H1 (cell line): ENCODE results near the gene HECTD1. TPM values are rescaled to one million over a fixed set of nuclear protein-coding genes. Genes with fewer than 3 reads are reported as not detected.

Source experiments
- CTCF ChIA-PET: fragments of 300-600 bp; sonication (Branson Sonifier 250); formaldehyde crosslinking; loops from one replicate; lab custom pipeline; 2021; ENCODE audit not compliant: partially characterized antibody; lab: Charles Lee
- POLR2A ChIA-PET: fragments of 300-600 bp; sonication (Branson Sonifier 250); formaldehyde crosslinking; loops from one replicate; lab custom pipeline; 2021; ENCODE audit warnings: inconsistent platforms; ENCODE audit not compliant: partially characterized antibody; lab: Charles Lee
- DNase-seq, 2 experiments: peaks; one replicate each; pipeline versions ENCODE4 v3.0.0 to v3.0.0-alpha.2; 2010 to 2022; ENCODE audit warnings: low spot score in 2 of 2, low read depth in 1 of 2, mixed read lengths in 1 of 2
- FAIRE-seq: peaks from 2 replicates; lab custom pipeline; 2011; peaks lifted over from hg19 to GRCh38; lab: Jason Lieb, UNC
- H2AFZ ChIP-seq: 2 replicates; pipeline ENCODE4 v1.8.1; 2012; ENCODE audit warnings: low read length, inconsistent platforms
- H2AK5ac ChIP-seq: 2 replicates; pipeline ENCODE4 v1.6.1; 2013; ENCODE audit warnings: low read depth, low read length
- H2BK120ac ChIP-seq: replicated peaks from 2 replicates; pipeline ENCODE3; 2013; ENCODE audit warnings: low read depth, low read length, inconsistent platforms
- H2BK12ac ChIP-seq: 2 replicates; pipeline ENCODE4 v1.6.1; 2013; ENCODE audit warnings: low read depth, low read length
- H2BK15ac ChIP-seq: 2 replicates; pipeline ENCODE4 v1.6.1; 2013; ENCODE audit warnings: low read length
- H2BK20ac ChIP-seq: 2 replicates; pipeline ENCODE4 v1.6.1; 2013; ENCODE audit warnings: low read length
- H2BK5ac ChIP-seq: 2 replicates; pipeline ENCODE4 v1.6.1; 2013; ENCODE audit warnings: low read depth, low read length
- H3K14ac ChIP-seq: 2 replicates; pipeline ENCODE4 v1.6.1; 2013; ENCODE audit warnings: inconsistent platforms; ENCODE audit not compliant: insufficient read length
- H3K18ac ChIP-seq: 2 replicates; pipeline ENCODE4 v1.6.1; 2013; ENCODE audit warnings: low read length; ENCODE audit errors: extremely low read depth
- H3K23ac ChIP-seq: 2 replicates; pipeline ENCODE4 v1.6.1; 2013; ENCODE audit warnings: inconsistent platforms; ENCODE audit not compliant: insufficient read length
- H3K23me2 ChIP-seq: 2 replicates; pipeline ENCODE4 v1.6.1; 2013; ENCODE audit warnings: low read depth, low read length
- H3K27ac ChIP-seq: 2 replicates; pipeline ENCODE4 v1.6.1; 2011; ENCODE audit warnings: low read depth, low read length, inconsistent platforms
- H3K27me3 ChIP-seq, 4 experiments: replicated peaks in 1 of 4; 1 replicate in 1 of 4; 2 replicates in 3 of 4; pipeline versions ENCODE4 v1.6.1 to v1.8.1; 2011 to 2013; ENCODE audit warnings: low read length in 3 of 4, mild to moderate bottlenecking in 3 of 4, inconsistent platforms in 2 of 4, mixed read lengths in 2 of 4, moderate library complexity in 1 of 4; ENCODE audit not compliant: control insufficient read depth in 3 of 4, insufficient read depth in 3 of 4; ENCODE audit errors: extremely low read depth in 1 of 4
- H3K36me3 ChIP-seq, 4 experiments: 2 replicates each; pipeline versions ENCODE4 v1.6.1 to v1.8.1; 2011 to 2013; ENCODE audit warnings: mild to moderate bottlenecking in 4 of 4, low read length in 3 of 4, moderate library complexity in 2 of 4, control low read depth in 1 of 4, inconsistent platforms in 1 of 4; ENCODE audit not compliant: insufficient read depth in 4 of 4, control insufficient read depth in 2 of 4
- H3K4ac ChIP-seq: replicated peaks from 2 replicates; pipeline ENCODE3; 2013; ENCODE audit warnings: low read length, low read depth, mixed read lengths, inconsistent platforms; ENCODE audit not compliant: insufficient read length
- H3K4me1 ChIP-seq, 4 experiments: replicated peaks in 1 of 4; 1 replicate in 1 of 4; 2 replicates in 3 of 4; pipeline versions ENCODE4 v1.6.1 to v1.8.1; 2011 to 2013; ENCODE audit warnings: low read length in 3 of 4, inconsistent platforms in 2 of 4, mixed read lengths in 1 of 4; ENCODE audit not compliant: insufficient read depth in 4 of 4, control insufficient read depth in 3 of 4
- H3K4me2 ChIP-seq, 2 experiments: 2 replicates each; pipeline versions ENCODE4 v1.6.1 to v1.8.1; 2011 to 2013; ENCODE audit warnings: low read depth in 2 of 2, low read length in 2 of 2, control low read depth in 1 of 2, inconsistent platforms in 1 of 2, mild to moderate bottlenecking in 1 of 2; ENCODE audit not compliant: insufficient read depth in 1 of 2
- H3K4me3 ChIP-seq, 4 experiments: fragments of 200-600, 300-600 bp in 1 of 4; sonication (generic), shearing (Covaris generic), sonication (Bioruptor Twin) in 1 of 4; 2 replicates each; pipeline versions ENCODE4 v1.5.1 to v1.8.1; 2011 to 2016; ENCODE audit warnings: low read length in 4 of 4, low read depth in 3 of 4, control low read depth in 2 of 4, inconsistent platforms in 2 of 4, mild to moderate bottlenecking in 2 of 4, mixed read lengths in 1 of 4, moderate library complexity in 1 of 4; ENCODE audit not compliant: insufficient read depth in 2 of 4; ENCODE audit errors: extremely low read depth in 1 of 4
- H3K56ac ChIP-seq: replicated peaks from 2 replicates; pipeline ENCODE3; 2013; ENCODE audit warnings: low read depth, mild to moderate bottlenecking, mixed read lengths, low read length, inconsistent platforms; ENCODE audit not compliant: insufficient read length
- H3K79me1 ChIP-seq: 2 replicates; pipeline ENCODE4 v1.6.1; 2013; ENCODE audit warnings: low read depth, low read length, control low read depth
- H3K79me2 ChIP-seq, 2 experiments: 2 replicates each; pipeline versions ENCODE4 v1.6.1 to v1.8.1; 2012 to 2013; ENCODE audit warnings: low read length in 2 of 2, mild to moderate bottlenecking in 2 of 2, inconsistent platforms in 1 of 2; ENCODE audit not compliant: insufficient read depth in 2 of 2, control insufficient read depth in 1 of 2
- H3K9ac ChIP-seq, 4 experiments: replicated peaks in 1 of 4; 1 replicate in 1 of 4; 2 replicates in 3 of 4; pipeline versions ENCODE4 v1.6.1 to v1.8.1; 2011 to 2013; ENCODE audit warnings: low read depth in 3 of 4, low read length in 3 of 4, control low read depth in 2 of 4, mild to moderate bottlenecking in 2 of 4, moderate library complexity in 2 of 4, inconsistent platforms in 1 of 4; ENCODE audit errors: extremely low read depth in 1 of 4
- H3K9me3 ChIP-seq, 2 experiments: 2 replicates each; pipeline versions ENCODE4 v1.6.1 to v1.8.1; 2012 to 2013; ENCODE audit warnings: mild to moderate bottlenecking in 2 of 2, moderate library complexity in 2 of 2, control low read depth in 1 of 2, inconsistent platforms in 1 of 2, low read depth in 1 of 2, low read length in 1 of 2, mixed read lengths in 1 of 2; ENCODE audit not compliant: insufficient read depth in 2 of 2
- H4K20me1 ChIP-seq, 2 experiments: replicated peaks in 1 of 2; 2 replicates each; pipeline versions ENCODE3 to v1.8.1; 2011 to 2013; ENCODE audit warnings: inconsistent platforms in 2 of 2, low read length in 2 of 2, mild to moderate bottlenecking in 1 of 2; ENCODE audit not compliant: insufficient read depth in 2 of 2, control insufficient read depth in 1 of 2
- H4K5ac ChIP-seq: 2 replicates; pipeline ENCODE4 v1.6.1; 2013; ENCODE audit warnings: low read length, low read depth, mixed read lengths, inconsistent platforms; ENCODE audit not compliant: insufficient read length
- H4K8ac ChIP-seq: 2 replicates; pipeline ENCODE4 v1.8.0; 2013; ENCODE audit warnings: mild to moderate bottlenecking, moderate library complexity, low read length, inconsistent platforms; ENCODE audit not compliant: insufficient read depth; ENCODE audit errors: extremely low read depth
- H4K91ac ChIP-seq: replicated peaks from 2 replicates; pipeline ENCODE3; 2013; ENCODE audit warnings: low read length, mixed read lengths, inconsistent platforms; ENCODE audit not compliant: insufficient read length
- ASH2L ChIP-seq: fragments of 200-600, 300-600 bp; sonication (generic); IDR thresholded peaks from one replicate; pipeline ENCODE4 v1.7.1; 2017; ENCODE audit warnings: low read length
- BRCA1 ChIP-seq: IDR thresholded peaks from 2 replicates; pipeline ENCODE4 v1.6.1; 2012; ENCODE audit warnings: low read depth, low read length, improper control_type of control experiment
- CBX5 ChIP-seq: fragments of 300-800, 300-1000 bp; sonication (generic); IDR thresholded peaks from 2 replicates; pipeline ENCODE4 v1.7.1; 2016; ENCODE audit warnings: antibody characterized with exemption, low read length, low read depth
- CREB1 ChIP-seq: IDR thresholded peaks from 2 replicates; pipeline ENCODE4 v1.6.1; 2012; ENCODE audit warnings: inconsistent platforms
- EZH2 ChIP-seq: fragments of 200-600 bp; sonication (generic); IDR thresholded peaks from 2 replicates; pipeline ENCODE4 v1.7.1; 2012; ENCODE audit warnings: low read depth, mild to moderate bottlenecking, moderate library complexity, low read length, inconsistent platforms; ENCODE audit not compliant: severe bottlenecking
- FOSL1 ChIP-seq: IDR thresholded peaks from 2 replicates; pipeline ENCODE4 v1.6.1; 2011; ENCODE audit warnings: mild to moderate bottlenecking, low read depth, low read length, moderate library complexity; ENCODE audit not compliant: insufficient read depth
- GABPA ChIP-seq: IDR thresholded peaks from 2 replicates; pipeline ENCODE4 v1.6.1; 2011; ENCODE audit warnings: mild to moderate bottlenecking, low read length, moderate library complexity, borderline replicate concordance; ENCODE audit not compliant: insufficient read depth
- KDM1A ChIP-seq: fragments of 200-600, 300-600 bp; sonication (generic); IDR thresholded peaks from 2 replicates; pipeline ENCODE4 v1.7.1; 2016; ENCODE audit warnings: mild to moderate bottlenecking, low read length, borderline replicate concordance
- KDM5A ChIP-seq: fragments of 200-600 bp; IDR thresholded peaks from 2 replicates; pipeline ENCODE4 v1.7.1; 2012; ENCODE audit warnings: mild to moderate bottlenecking, low read length, inconsistent platforms, mixed read lengths
- NANOG ChIP-seq: IDR thresholded peaks from 2 replicates; pipeline ENCODE4 v1.6.1; 2011; ENCODE audit warnings: low read length, low read depth, mild to moderate bottlenecking, inconsistent platforms; ENCODE audit not compliant: insufficient read depth, poor library complexity, severe bottlenecking
- POLR2A ChIP-seq, 2 experiments: IDR thresholded peaks; 1 replicate in 1 of 2; 2 replicates in 1 of 2; pipeline ENCODE4 v1.6.1; 2011; ENCODE audit warnings: low read depth in 2 of 2, low read length in 2 of 2, mild to moderate bottlenecking in 2 of 2; ENCODE audit errors: control extremely low read depth in 1 of 2
- POLR2AphosphoS5 ChIP-seq: IDR thresholded peaks from 2 replicates; pipeline ENCODE4 v1.6.1; 2011; ENCODE audit warnings: low read depth, low read length
- POU5F1 ChIP-seq: IDR thresholded peaks from 2 replicates; pipeline ENCODE4 v1.6.1; 2011; ENCODE audit warnings: low read depth, mild to moderate bottlenecking, low read length, moderate library complexity
- SIN3A ChIP-seq, 2 experiments: IDR thresholded peaks in 1 of 2; conservative IDR thresholded peaks in 1 of 2; 2 replicates each; pipeline ENCODE4 v1.6.1; 2011 to 2012; ENCODE audit warnings: low read length in 2 of 2, improper control_type of control experiment in 1 of 2, low read depth in 1 of 2, mild to moderate bottlenecking in 1 of 2
- YY1 ChIP-seq: IDR thresholded peaks from 2 replicates; pipeline ENCODE4 v1.6.1; 2011; ENCODE audit warnings: low read depth, mild to moderate bottlenecking, low read length
- polyA plus RNA-seq, 7 experiments: library from polyadenylated mRNA; depleted of rRNA in 3 of 7; stranded (reverse) in 5 of 7; unstranded in 2 of 7; fragments of >200 nt in 5 of 7; fragments of 200-250 nt in 2 of 7; gene quantifications; 1 replicate in 5 of 7; 2 replicates in 1 of 7; 4 replicates in 1 of 7; pipeline versions ENCODE4 v1.2.1 to v1.2.3, GENCODE V29; 2011 to 2013; ENCODE audit warnings: missing spikeins in 2 of 7, mixed read lengths in 2 of 7
- total RNA-seq: library from RNA; stranded (reverse); fragmentation: NEBNext Ultra II Directional; extraction: Animal tissue kit (Norgen Biotek cat#: 25700); gene quantifications from 2 replicates; pipeline ENCODE4 v1.2.1, GENCODE V29; 2021

Gene HECTD1
- total and polyA plus RNA-seq, 2 of the 8 experiments (the other 6 are each of a cell fraction or from before 2014, with no cell fraction given), result 44.7 to 105 TPM

DNA sequence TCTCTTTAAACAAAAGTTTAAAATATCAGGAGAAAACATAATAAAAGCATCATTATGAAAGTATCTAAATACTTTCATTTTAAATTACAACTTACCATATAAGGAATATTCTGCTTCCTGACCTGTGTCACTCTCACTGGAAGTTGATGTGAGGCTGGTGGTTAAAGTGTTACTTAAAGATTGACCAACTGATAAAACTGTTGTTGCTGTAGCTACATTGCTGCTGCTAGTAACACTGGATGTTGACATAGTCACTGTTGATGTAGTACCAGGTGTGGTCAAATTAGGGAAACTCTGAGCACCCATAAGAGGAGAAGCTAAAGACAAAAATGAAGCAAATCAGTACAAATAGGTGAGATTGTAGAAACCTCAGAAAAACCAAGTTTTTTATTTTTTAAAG is 79.9 kb downstream of the HECTD1 start:
- Histone ChIP-seq H2BK120ac (no peak overlapping the region), H3K14ac (no peak overlapping the region), H3K4ac (no peak overlapping the region), H3K9ac (no peak overlapping the region), H2BK15ac (no peak overlapping the region), H2AK5ac (no peak overlapping the region), H3K27me3 (no peaks in the 10 kb centered on the region), H4K20me1 (peaks cover 0 to 4% of the 10 kb centered on the region in 2 experiments), H4K5ac (no peak overlapping the region), H3K27ac (no peak overlapping the region), H2BK20ac (no peak overlapping the region), H2BK5ac (no peak overlapping the region), H2AFZ (no peak overlapping the region), H3K79me1 (no peaks in the 10 kb centered on the region), H3K4me2 (no peak overlapping the region), H3K23ac (no peak overlapping the region), H3K18ac (no peak overlapping the region), H3K4me1 (peaks cover 0 to 8% (median 1%) of the 10 kb centered on the region in 4 experiments; a peak in 5 of 7 replicates), H3K23me2 (no peaks in the 10 kb centered on the region), H2BK12ac (no peak overlapping the region), H3K36me3 (peaks cover 0 to 59% (median 16%) of the 10 kb centered on the region in 4 experiments; a peak in 7 of 8 replicates), H4K8ac (no peak overlapping the region), H3K79me2 (no peaks in the 10 kb centered on the region), H3K4me3 (no peak overlapping the region), H3K9me3 (no peaks in the 10 kb centered on the region), H4K91ac (no peak overlapping the region), H3K56ac (no peak overlapping the region)
- TF ChIP-seq KDM5A (no peak), EZH2 (no peak), FOSL1 (no peak), GABPA (no peak), POU5F1 (no peak), POLR2AphosphoS5 (no peak), CBX5 (no peak), BRCA1 (no peak), NANOG (no peak), YY1 (no peak), KDM1A (no peak), POLR2A (IDR thresholded peaks at IDR 0.05; ENCODE audit: control extremely low read depth in 1 of 2, low read depth in 2 of 2, low read length in 2 of 2) (no peak), ASH2L (no peak), CREB1 (no peak), SIN3A (conservative IDR thresholded peaks at IDR 0.05 in 1 of 2, IDR thresholded peaks at IDR 0.05 in 1 of 2; ENCODE audit: low read depth in 1 of 2, low read length in 2 of 2) (no peak)
- ChIA-PET CTCF (no interaction called here), POLR2A (no interaction called here)
- FAIRE-seq (peak; percentile 13), DNase-seq (no peak)
